Stomach (tissue), 9 donors: Measurements from ENCODE around the gene OOSP2. TPM values are rescaled to one million over a fixed set of nuclear protein-coding genes. Genes with fewer than 3 reads are reported as not detected.

Experiments used
- DNase-seq, 2 donors: peaks; one replicate each; pipeline versions ENCODE4 v3.0.0 to v3.0.0-alpha.2; 2013 to 2019
- H3K27ac ChIP-seq, 5 donors: fragments of 200-600 bp in 4 of 5; sonication (generic) in 4 of 5; one replicate each; pipeline ENCODE4 v1.5.1; 2013 to 2019; ENCODE audit warnings: mild to moderate bottlenecking in 1 of 5, moderate library complexity in 1 of 5
- H3K27me3 ChIP-seq, 3 donors: fragments of 200-600 bp; sonication (generic); one replicate each; pipeline ENCODE4 v1.5.1; 2017 to 2019; ENCODE audit warnings: mixed run types in 1 of 3
- H3K36me3 ChIP-seq, 4 donors: fragments of 200-600 bp; sonication (generic); 1 replicate in 3 of 4; 2 replicates in 1 of 4; pipeline ENCODE4 v1.5.1; 2016 to 2019
- H3K4me1 ChIP-seq, 4 donors: fragments of 200-600 bp; sonication (generic); one replicate each; pipeline ENCODE4 v1.5.1; 2016 to 2019
- H3K4me3 ChIP-seq, 4 donors: fragments of 200-600 bp; sonication (generic) in 3 of 4; one replicate each; pipeline ENCODE4 v1.5.1; 2016 to 2019; ENCODE audit warnings: mild to moderate bottlenecking in 1 of 4
- H3K9me3 ChIP-seq, 4 donors: fragments of 200-600 bp; sonication (generic); one replicate each; pipeline ENCODE4 v1.5.1; 2016 to 2019
- CTCF ChIP-seq, 7 experiments: fragments of 450-650 bp in 4 of 7; fragments of 200-600 bp in 3 of 7; sonication (generic) in 3 of 7; IDR thresholded peaks; one replicate each; pipeline ENCODE4 v1.5.1; 2016 to 2019; ENCODE audit warnings: antibody characterized with exemption in 7 of 7, control low read depth in 2 of 7, mild to moderate bottlenecking in 1 of 7
- EP300 ChIP-seq: sonication (generic); formaldehyde crosslinking; IDR thresholded peaks from one replicate; pipeline ENCODE4 v1.6.1; 2017; ENCODE audit warnings: antibody characterized with exemption
- POLR2A ChIP-seq, 4 donors: fragments of 450-650 bp; IDR thresholded peaks; one replicate each; pipeline ENCODE4 v1.6.1; 2016; ENCODE audit warnings: antibody characterized with exemption in 4 of 4, control low read depth in 2 of 4, mild to moderate bottlenecking in 1 of 4, moderate library complexity in 1 of 4
- POLR2AphosphoS5 ChIP-seq, 3 donors: sonication (generic); formaldehyde crosslinking; IDR thresholded peaks; one replicate each; pipeline ENCODE4 v1.6.1; 2016; ENCODE audit warnings: antibody characterized with exemption in 3 of 3
- WGBS, 5 donors: extraction: QIAGEN DNeasy Blood & Tissue Kit in 3 of 5; methylation state at CpG; one replicate each; pipeline versions ENCODE4 v1.1.5 to v1.1.7; 2013 to 2018; 5-methylcytosine and 5-hydroxymethylcytosine counted together
- intact Hi-C: fragments of 100-400 bp; cut with DNase I; formaldehyde crosslinking; loops from one replicate; pipeline ENCODE4 v1.15.1; 2023; ENCODE audit warnings: low total_unique reads
- polyA plus RNA-seq, 3 donors: library from polyadenylated mRNA; stranded (reverse); fragments of 200-250 nt; gene quantifications; one replicate each; pipeline ENCODE4 v1.2.3, GENCODE V29; 2013
- total RNA-seq, 5 donors: library from RNA; depleted of rRNA; stranded (reverse); fragments of >200 nt; gene quantifications; one replicate each; pipeline versions ENCODE4 v1.1.0 to v1.2.3, GENCODE V29; 2014 to 2016
- donor health status: healthy with polysubstance abuse.
- donor health status: Bipolar disorder and iron deficiency.
- donor health status: healthy.

Gene OOSP2
- total and polyA plus RNA-seq, 8 donors = not detected

GRCh38 chr11:59999691-60000090 lies 40.5 kb upstream of the OOSP2 start:
- Histone ChIP-seq H3K4me1 (no peaks in the 10 kb centered on the region), H3K4me3 (no peak overlapping the region), H3K36me3 (no peaks in the 10 kb centered on the region), H3K27me3 (no peaks in the 10 kb centered on the region), H3K9me3 (no peaks in the 10 kb centered on the region), H3K27ac (no peak overlapping the region)
- 79 to 91% (median 82%) methylated on average over 4 of the region's 4 CpGs for WGBS, 5 donors
- intact Hi-C loops = no loop called here
- DNase-seq = no peak
- no peak for TF ChIP-seq CTCF (IDR thresholded peaks at IDR 0.05)
- TF ChIP-seq EP300 = no peak
- no peak for TF ChIP-seq POLR2AphosphoS5 (IDR thresholded peaks at IDR 0.05)
- TF ChIP-seq POLR2A (IDR thresholded peaks at IDR 0.05) = no peak

GRCh38 chr11:60003729-60004128 lies 36.5 kb upstream of the OOSP2 start:
- Histone ChIP-seq H3K27me3 (no peaks in the 10 kb centered on the region), H3K4me3 (no peak overlapping the region), H3K36me3 (no peaks in the 10 kb centered on the region), H3K4me1 (no peaks in the 10 kb centered on the region), H3K27ac (no peak overlapping the region), H3K9me3 (no peaks in the 10 kb centered on the region)
- WGBS, 5 donors = 71 to 93% (median 86%) methylated on average over 2 of the region's 2 CpGs
- DNase-seq = no peak
- TF ChIP-seq EP300 (no peak), CTCF (IDR thresholded peaks at IDR 0.05) (no peak), POLR2AphosphoS5 (IDR thresholded peaks at IDR 0.05) (no peak)
- intact Hi-C loops = no loop called here

- Histone ChIP-seq H3K36me3 (no peaks in the 10 kb centered on the region), H3K4me3 (no peak overlapping the region), H3K4me1 (no peaks in the 10 kb centered on the region), H3K27me3 (no peaks in the 10 kb centered on the region), H3K9me3 (no peaks in the 10 kb centered on the region), H3K27ac (no peak overlapping the region)
- TF ChIP-seq EP300 = no peak
- no peak for TF ChIP-seq POLR2A (IDR thresholded peaks at IDR 0.05)
- no peak for TF ChIP-seq CTCF (IDR thresholded peaks at IDR 0.05)
- no peak for TF ChIP-seq POLR2AphosphoS5 (IDR thresholded peaks at IDR 0.05)
- WGBS, 5 donors = 47 to 97% (median 92%) methylated on average over 1 of the region's 1 CpG
- DNase-seq = no peak
- intact Hi-C loops = no loop called here
Observed at GRCh38 chr11:60005360-60005759, 34.8 kb upstream of the OOSP2 start.

GRCh38 chr11:60016881-60017280 lies 23.3 kb upstream of the OOSP2 start, which contains the start of gene OOSP4B:
Gene OOSP4B (plus strand): TSS chr11:60017181.
- Histone ChIP-seq H3K4me3 (no peak within 1 kb of the TSS), H3K9me3 (no peaks in the 10 kb centered on the region), H3K4me1 (no peaks in the 10 kb centered on the region), H3K36me3 (no peaks in the 10 kb centered on the region), H3K27ac (no peak within 1 kb of the TSS), H3K27me3 (no peaks in the 10 kb centered on the region)
- WGBS, 5 donors = 89 to 97% (median 91%) methylated on average over 1 of the region's 1 CpG
- no peak for DNase-seq
- intact Hi-C loops = no loop called here
- no peak for TF ChIP-seq CTCF (IDR thresholded peaks at IDR 0.05)
- TF ChIP-seq POLR2A (IDR thresholded peaks at IDR 0.05) = no peak
- no peak for TF ChIP-seq POLR2AphosphoS5 (IDR thresholded peaks at IDR 0.05)
